ENCODE results near the gene DHRS3.

DNA sequence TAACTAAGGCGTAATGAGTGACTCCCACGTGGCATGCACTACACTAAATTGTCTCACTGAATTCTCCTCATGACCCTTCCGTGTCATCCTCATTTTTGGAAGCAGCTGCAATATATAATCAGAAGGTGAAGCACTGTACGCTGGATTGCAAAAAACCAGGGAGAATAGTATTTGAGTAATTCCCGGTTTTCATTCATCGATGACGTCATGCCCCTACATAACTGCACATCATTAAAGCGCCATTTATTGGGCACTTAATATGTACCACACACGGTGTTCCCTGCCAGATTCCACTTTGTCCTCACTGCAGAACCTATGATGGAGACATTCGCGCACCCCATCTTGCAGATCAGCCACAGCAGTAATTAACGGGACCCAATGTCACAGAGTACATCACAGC lies 41.0 kb downstream of the DHRS3 start:
- TF ChIP-seq GTF2F1 (IDR thresholded peaks at IDR 0.05; ENCODE audit: low read length) (no peak), EP300 (IDR thresholded peaks at IDR 0.05; ENCODE audit: low read depth in 2 of 2, low read length in 2 of 2) (no peak), EP300 (CRISPR knock-in tag; IDR thresholded peaks at IDR 0.05; ENCODE audit: borderline replicate concordance) (no peak), POLR2A (IDR thresholded peaks at IDR 0.05; ENCODE audit: insufficient read depth in 1 of 2, low read depth in 2 of 2, low read length in 2 of 2) (no peak), FOXP1 (IDR thresholded peaks at IDR 0.05) (no peak), FOXP1 (CRISPR knock-in tag; IDR thresholded peaks at IDR 0.05) (no peak), RFX5 (IDR thresholded peaks at IDR 0.05; ENCODE audit: low read depth, low read length) (no peak), SRSF1 (optimal IDR thresholded peaks at IDR 0.05; ENCODE audit: low read depth, low read length) (no peak)
